HG03196 (cell line): ENCODE data around the gene KCNAB1.
"Not testable (repeated sequence)": the region's sequence is repeated elsewhere in the genome, so short reads cannot be mapped to it uniquely, and the experiment has no call there.

Experiments
- ATAC-seq: cut with Tn5 transposase; IDR thresholded peaks from one replicate; pipeline ENCODE4 v1.9.1; 2021; ENCODE audit not compliant: unreplicated experiment

KCNAB1 gene

GRCh38 chr3:156120528-156121251, at the start of gene KCNAB1:
Gene KCNAB1 (plus strand): TSS chr3:156120578.
- ATAC-seq: no peak

- no peak for ATAC-seq
These were observed 49.3 kb upstream of the KCNAB1 start for GRCh38 chr3:156071031-156071430.

- not testable (repeated sequence) for ATAC-seq
These were observed 47.3 kb upstream of the KCNAB1 start for GRCh38 chr3:156072950-156073657.

GRCh38 chr3:156090126-156090525, 30.3 kb upstream of the KCNAB1 start:
- ATAC-seq: no peak

GRCh38 chr3:156093964-156094363, 26.4 kb upstream of the KCNAB1 start:
- no peak for ATAC-seq

- no peak for ATAC-seq
These were observed 26.0 kb upstream of the KCNAB1 start for GRCh38 chr3:156094391-156094790.

GRCh38 chr3:156095652-156096051, 24.7 kb upstream of the KCNAB1 start:
- ATAC-seq: not testable (repeated sequence)

- ATAC-seq: no peak
These were observed 21.8 kb upstream of the KCNAB1 start for GRCh38 chr3:156098437-156099035.

GRCh38 chr3:156099348-156099747, 21.0 kb upstream of the KCNAB1 start:
- ATAC-seq: not testable (repeated sequence)

- not testable (repeated sequence) for ATAC-seq
These were observed 20.4 kb upstream of the KCNAB1 start for GRCh38 chr3:156099984-156100383.

GRCh38 chr3:156102267-156102931, 18.0 kb upstream of the KCNAB1 start:
- no peak for ATAC-seq

- ATAC-seq: no peak
These were observed 13.5 kb upstream of the KCNAB1 start for GRCh38 chr3:156106721-156107373.

- no peak for ATAC-seq
These were observed 12.9 kb upstream of the KCNAB1 start for GRCh38 chr3:156107504-156107903.

- ATAC-seq: no peak
These were observed 11.8 kb upstream of the KCNAB1 start for GRCh38 chr3:156108616-156109015.

- ATAC-seq: no peak
These were observed 10.4 kb upstream of the KCNAB1 start for GRCh38 chr3:156109989-156110388.

- ATAC-seq: no peak
These were observed 6.1 kb downstream of the KCNAB1 start for GRCh38 chr3:156126467-156126866.

- no peak for ATAC-seq
These were observed 10.9 kb downstream of the KCNAB1 start for GRCh38 chr3:156131241-156131640.

GRCh38 chr3:156131799-156132198, 11.4 kb downstream of the KCNAB1 start:
- ATAC-seq: no peak

- ATAC-seq: no peak
These were observed 11.9 kb downstream of the KCNAB1 start for GRCh38 chr3:156132313-156132712.

GRCh38 chr3:156133076-156133475, 12.7 kb downstream of the KCNAB1 start:
- no peak for ATAC-seq
